Ovary (tissue), 3 donors: ENCODE results near the gene STAT3.

Source experiments
- CTCF ChIP-seq, 3 donors: fragments of 450-650 bp in 2 of 3; fragments of 200-600 bp in 1 of 3; IDR thresholded peaks; one replicate each; pipeline versions ENCODE4 v1.5.1 to v1.8.0; 2016 to 2022; ENCODE audit warnings: antibody characterized with exemption in 3 of 3, mild to moderate bottlenecking in 1 of 3
- EP300 ChIP-seq: sonication (generic); formaldehyde crosslinking; IDR thresholded peaks from one replicate; pipeline ENCODE4 v1.6.1; 2017; ENCODE audit warnings: antibody characterized with exemption
- POLR2A ChIP-seq: fragments of 450-650 bp; IDR thresholded peaks from one replicate; pipeline ENCODE4 v1.6.1; 2017; ENCODE audit warnings: antibody characterized with exemption, mild to moderate bottlenecking, moderate library complexity
- donor health status: DM: no; HTN: no; CAD: no.

GRCh38 chr17:42315402-42316156 is 72.7 kb downstream of the STAT3 start:
- TF ChIP-seq CTCF (IDR thresholded peaks at IDR 0.05) = no peak
- no peak for TF ChIP-seq POLR2A
- no peak for TF ChIP-seq EP300
